HG02610 (cell line): Measurements from ENCODE around the gene PGM2L1.

ENCODE experiments used
- ATAC-seq: cut with Tn5 transposase; IDR thresholded peaks from one replicate; pipeline ENCODE4 v1.9.1; 2021; ENCODE audit warnings: mild to moderate bottlenecking, moderate library complexity; ENCODE audit not compliant: unreplicated experiment

The PGM2L1 gene

GRCh38 chr11:74307434-74307833 is 90.8 kb downstream of the PGM2L1 start:
- no peak for ATAC-seq

GRCh38 chr11:74306435-74307175 is 91.6 kb downstream of the PGM2L1 start:
- ATAC-seq = no peak

GRCh38 chr11:74299015-74299414 is 99.2 kb downstream of the PGM2L1 start:
- ATAC-seq = no peak

GRCh38 chr11:74297484-74297883 is 100.7 kb downstream of the PGM2L1 start:
- ATAC-seq = no peak

GRCh38 chr11:74288911-74289310 is 109.3 kb downstream of the PGM2L1 start:
- no peak for ATAC-seq

GRCh38 chr11:74288161-74288560 is 110.1 kb downstream of the PGM2L1 start:
- no peak for ATAC-seq

GRCh38 chr11:74284466-74284865 is 113.8 kb downstream of the PGM2L1 start:
- no peak for ATAC-seq

- ATAC-seq = no peak
These were observed 114.6 kb downstream of the PGM2L1 start for GRCh38 chr11:74283580-74284180.

- ATAC-seq = no peak
These were observed 115.3 kb downstream of the PGM2L1 start for GRCh38 chr11:74282914-74283371.

GRCh38 chr11:74282421-74282820 is 115.8 kb downstream of the PGM2L1 start:
- ATAC-seq = no peak

- ATAC-seq = no peak
These were observed 117.7 kb downstream of the PGM2L1 start for GRCh38 chr11:74280494-74280893.
